NCI-H1694 (cell line): Measurements from ENCODE around the gene ATRN.

Source experiments
- DNase-seq: peaks from one replicate; lab custom pipeline; 2025; lab: John Stamatoyannopoulos, UW

The ATRN gene

DNA sequence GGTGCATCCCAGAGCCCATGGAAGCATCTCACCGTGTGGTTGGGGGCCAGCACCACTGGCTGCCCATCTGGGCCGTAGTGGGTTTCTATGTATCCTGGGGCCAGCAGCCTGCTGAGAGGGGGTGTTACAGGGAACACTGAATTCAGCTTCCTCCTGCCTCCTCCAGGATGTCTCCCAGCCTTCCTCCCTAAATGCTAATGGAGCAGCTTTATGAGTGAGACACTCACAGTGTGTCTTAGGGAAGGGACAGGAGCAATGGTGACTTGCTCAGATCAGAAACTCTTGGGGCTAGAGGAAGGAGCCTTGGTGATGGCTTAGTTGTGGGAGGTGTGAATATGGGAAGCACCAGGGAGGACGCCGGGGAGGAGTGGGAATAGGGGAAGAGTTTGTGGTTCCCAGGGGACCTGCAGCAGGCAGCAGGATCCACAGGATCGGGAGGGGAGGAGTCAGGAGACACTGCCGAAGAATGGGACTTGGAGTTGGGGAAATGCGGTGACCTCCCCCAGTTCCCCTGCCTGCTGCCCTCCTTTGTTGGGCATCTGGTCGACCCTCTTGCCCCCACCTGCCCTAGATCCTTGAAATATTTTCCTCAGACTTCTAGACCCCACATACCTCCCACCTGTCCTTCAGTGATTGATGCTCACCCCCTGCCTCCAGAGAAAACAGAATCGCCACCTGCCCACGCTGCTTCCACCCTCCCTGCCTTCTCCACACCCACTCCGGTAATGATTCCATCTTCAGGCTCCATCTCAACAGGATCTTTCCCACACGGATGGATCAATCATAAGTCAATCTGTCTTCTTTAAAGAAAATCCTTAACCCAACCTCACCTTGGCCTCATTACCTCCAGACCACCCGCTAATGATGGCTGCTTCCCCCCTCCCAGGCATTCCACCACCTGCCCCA lies 204.4 kb downstream of the ATRN start:
- no peak for DNase-seq

- DNase-seq = no peak
These were observed 206.9 kb downstream of the ATRN start for GRCh38 chr20:3677733-3678132.

DNA sequence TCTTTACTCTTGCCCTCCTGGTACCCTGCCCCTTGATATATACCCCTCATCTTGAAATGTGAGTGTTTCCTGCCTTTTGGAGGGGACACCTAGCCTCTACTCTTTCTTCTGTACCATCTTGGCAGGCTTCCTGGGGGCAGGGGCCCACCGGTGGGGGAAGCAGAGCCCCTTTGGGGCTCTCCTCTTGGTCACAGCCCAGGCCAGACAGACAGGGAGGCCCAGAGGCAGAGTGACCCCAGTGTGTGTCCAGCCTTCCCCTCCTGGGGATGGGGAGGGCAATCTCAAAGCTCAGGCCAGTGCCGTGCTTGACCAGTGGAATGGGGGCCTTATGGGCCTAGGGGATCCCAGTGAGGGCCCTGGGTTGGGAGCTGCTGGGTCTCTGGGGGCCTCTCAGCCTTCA lies 207.4 kb downstream of the ATRN start:
- DNase-seq = no peak

- no peak for DNase-seq
These were observed 208.3 kb downstream of the ATRN start for GRCh38 chr20:3678856-3679720.

GRCh38 chr20:3679749-3680700 lies 209.2 kb downstream of the ATRN start:
- no peak for DNase-seq

DNA sequence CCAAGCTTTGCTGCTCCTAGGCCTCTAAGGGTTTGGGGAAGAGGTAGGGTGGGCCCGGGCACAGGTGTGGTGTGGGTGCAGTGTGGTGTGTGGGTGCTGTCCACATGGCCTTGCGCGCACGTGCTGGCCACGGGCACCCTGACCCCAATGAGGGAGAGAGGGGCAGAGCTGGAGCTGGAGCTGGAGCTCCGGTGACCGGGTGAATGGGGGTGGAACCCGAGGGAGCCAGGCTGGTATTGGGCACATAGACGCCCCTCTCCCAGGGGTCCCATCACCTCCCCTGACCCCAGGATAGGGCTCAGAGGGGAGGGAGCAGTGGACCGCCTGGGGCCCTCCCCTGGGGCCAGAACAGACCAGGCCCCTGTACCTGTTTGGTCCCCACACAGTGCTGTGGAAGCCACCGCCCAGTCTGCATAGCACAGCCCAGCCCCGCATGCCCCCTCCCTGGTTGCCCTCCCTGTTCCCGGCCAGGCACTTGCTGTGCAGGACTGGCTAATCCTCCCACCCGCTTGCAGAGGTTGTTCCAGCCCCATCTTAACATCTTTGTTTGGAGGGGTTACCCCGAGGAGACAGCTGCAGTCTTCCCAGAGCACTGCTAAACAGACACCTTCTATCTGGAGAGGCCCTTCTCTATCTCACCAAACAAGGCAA lies 210.0 kb downstream of the ATRN start:
- DNase-seq = no peak

DNA sequence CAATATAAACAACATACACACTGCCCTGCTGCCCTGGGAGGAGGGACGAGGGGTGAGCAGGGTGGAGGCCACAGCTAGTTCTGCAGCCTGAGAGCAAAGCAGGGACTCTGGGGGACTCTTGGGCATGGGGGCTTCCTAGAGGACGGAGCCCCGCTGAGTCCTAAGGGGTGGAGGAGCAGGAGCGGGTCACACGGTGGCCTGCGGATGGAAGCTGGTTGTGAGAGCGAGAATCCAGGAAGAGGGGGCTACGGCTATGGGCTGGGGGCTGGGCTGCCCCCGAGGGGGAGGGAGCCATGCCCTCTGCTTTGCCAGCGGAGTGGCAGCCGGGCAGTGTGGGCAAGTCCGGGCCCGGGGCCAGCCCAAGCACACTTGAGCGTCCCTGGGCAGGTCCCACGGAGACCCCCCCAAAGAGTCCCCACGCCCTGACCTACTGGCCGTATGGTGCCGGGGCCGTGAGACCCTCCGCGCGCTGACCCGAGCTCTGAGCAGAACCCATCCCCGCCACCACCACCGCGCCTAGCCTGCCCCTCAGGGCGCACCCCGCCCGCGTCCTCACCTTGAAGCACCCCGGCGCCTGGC lies 210.6 kb downstream of the ATRN start:
- DNase-seq = no peak

- no peak for DNase-seq
These were observed 211.3 kb downstream of the ATRN start, which contains the start of gene ADAM33 for GRCh38 chr20:3681931-3682781. TSS of gene ADAM33 (minus strand) at chr20:3682010. CDS start at chr20:3682004, 6 bp downstream.

- no peak for DNase-seq
These were observed 214.5 kb downstream of the ATRN start for GRCh38 chr20:3685341-3685740.

- DNase-seq = no peak
These were observed 215.6 kb downstream of the ATRN start for GRCh38 chr20:3686421-3686820.

GRCh38 chr20:3686867-3687321 lies 216.1 kb downstream of the ATRN start:
- peak; percentile 55 for DNase-seq

- no peak for DNase-seq
These were observed 216.8 kb downstream of the ATRN start for GRCh38 chr20:3687655-3688054.

DNA sequence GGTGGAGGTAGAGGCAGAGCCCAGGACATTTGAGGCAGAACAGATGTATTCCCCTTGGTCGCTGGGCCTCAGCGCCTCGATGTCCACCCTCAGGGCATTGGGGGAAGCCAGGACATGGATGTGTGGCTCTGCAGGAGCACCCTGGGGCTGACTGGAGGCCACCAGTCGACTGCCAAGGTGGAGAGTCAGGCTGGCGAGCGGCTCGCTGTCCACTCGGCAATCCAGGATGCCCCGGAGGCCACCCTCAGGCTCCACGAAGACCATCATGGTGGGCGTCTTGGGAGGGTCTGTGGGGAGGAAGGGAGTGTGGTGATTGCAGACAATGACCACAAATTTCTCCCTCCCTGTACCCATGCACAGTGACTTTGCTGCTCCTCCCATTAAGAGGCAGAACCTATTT lies 219.2 kb downstream of the ATRN start:
- DNase-seq = no peak

DNA sequence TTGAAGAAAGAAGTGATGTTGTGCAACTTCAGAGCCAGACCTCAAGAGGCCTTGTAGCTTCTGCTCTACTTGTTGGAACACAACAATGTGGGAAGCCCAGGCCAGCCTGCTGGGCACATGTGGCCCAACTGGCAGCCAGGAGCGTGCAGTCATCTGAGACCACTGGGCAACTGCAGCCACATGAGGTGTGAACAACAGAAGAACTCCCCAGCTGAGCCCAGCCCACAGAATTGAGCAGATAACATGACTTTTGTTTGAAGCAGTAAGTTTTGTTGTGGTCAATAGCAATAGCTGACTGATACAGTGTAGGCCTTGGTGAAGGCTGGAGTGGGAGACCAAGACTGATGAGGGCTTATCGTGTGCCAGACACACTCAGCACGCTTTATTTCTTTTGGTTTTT lies 219.6 kb downstream of the ATRN start:
- DNase-seq = no peak

GRCh38 chr20:3691306-3691705 lies 220.5 kb downstream of the ATRN start:
- no peak for DNase-seq

GRCh38 chr20:3691897-3692296 lies 221.1 kb downstream of the ATRN start:
- no peak for DNase-seq

DNA sequence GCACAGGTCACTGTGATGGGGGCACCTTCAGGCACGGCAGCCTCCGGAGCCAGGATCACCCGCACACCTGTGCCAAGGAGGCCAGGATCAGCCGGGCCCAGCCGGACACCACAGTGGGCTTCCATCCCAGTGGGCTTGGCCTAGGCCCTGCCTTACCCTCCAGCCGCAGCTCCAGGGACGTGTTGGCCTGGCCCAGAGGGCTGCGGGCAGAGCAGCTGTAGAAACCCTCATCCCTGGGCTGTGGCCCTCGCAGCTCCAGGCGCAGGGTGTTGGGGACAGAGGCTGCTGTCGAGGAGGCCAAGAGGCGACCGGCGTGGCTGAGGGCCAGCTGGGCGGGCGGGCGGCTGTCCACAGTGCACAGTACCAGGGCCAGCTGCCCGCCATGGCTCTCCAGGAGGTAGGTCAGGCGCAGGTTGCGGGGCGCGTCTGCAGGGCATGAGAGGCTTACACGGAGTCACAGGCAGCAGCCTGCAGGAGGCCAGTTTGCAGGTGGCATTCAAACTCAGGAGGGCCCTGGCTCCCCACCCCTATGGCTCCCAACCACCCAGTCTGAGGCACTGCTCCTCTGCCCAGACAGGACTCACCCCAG lies 222.0 kb downstream of the ATRN start:
- DNase-seq = no peak

- DNase-seq = no peak
These were observed 222.6 kb downstream of the ATRN start for GRCh38 chr20:3693376-3693775.

DNA sequence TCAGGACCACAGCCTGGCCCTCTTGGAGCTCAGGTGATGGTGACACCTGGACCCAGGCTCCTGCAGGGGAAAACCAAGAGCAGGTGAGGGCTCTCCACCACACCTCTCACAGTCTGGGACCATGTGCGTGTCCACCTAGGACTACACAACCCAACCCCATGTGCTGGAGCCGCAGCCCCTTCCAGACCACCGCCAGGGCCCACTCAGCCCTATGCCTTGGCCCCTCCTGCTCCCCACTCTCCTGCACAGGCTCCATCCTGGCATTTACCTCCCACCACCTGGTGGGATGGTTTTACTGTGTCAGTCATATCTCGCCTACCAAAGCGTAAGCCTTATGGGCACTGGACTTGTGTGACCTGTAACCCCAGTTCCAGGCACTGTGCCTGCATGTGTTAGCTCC lies 224.0 kb downstream of the ATRN start:
- no peak for DNase-seq
